Measurements from ENCODE around the gene FIBCD1.

FIBCD1 gene

GRCh38 chr9:130856474-130856873 is 82.6 kb downstream of the FIBCD1 start:
- DNase-seq = no peak

- no peak for DNase-seq
Measured at GRCh38 chr9:130854835-130855234, 84.2 kb downstream of the FIBCD1 start.

- no peak for DNase-seq
Measured at GRCh38 chr9:130854092-130854491, 85.0 kb downstream of the FIBCD1 start.

- no peak for DNase-seq
Measured at GRCh38 chr9:130852801-130853200, 86.2 kb downstream of the FIBCD1 start.
